B cell (primary cell): ENCODE results near the gene NOTCH3. TPM values are rescaled to one million over a fixed set of nuclear protein-coding genes. Genes with fewer than 3 reads are reported as not detected.

ENCODE experiments used
- ATAC-seq: fragments of 200-7000 bp; cut with Tn5 transposase; one replicate; pipeline ENCODE4 v1.10.0; 2021; ENCODE audit warnings: low read depth, mild to moderate bottlenecking, moderate number of reproducible peaks, moderate library complexity
- CTCF ChIA-PET: fragments of 350-600 bp; sonication (Branson Sonifier 250); formaldehyde crosslinking; loops from one replicate; lab custom pipeline; 2021; ENCODE audit warnings: antibody characterized with exemption, inconsistent platforms; lab: Charles Lee
- POLR2A ChIA-PET: fragments of 350-600 bp; sonication (Branson Sonifier 250); formaldehyde crosslinking; loops from one replicate; lab custom pipeline; 2021; ENCODE audit warnings: antibody characterized with exemption; lab: Charles Lee
- DNase-seq: peaks from one replicate; pipeline ENCODE4 v3.0.0; 2013
- H2AFZ ChIP-seq: 2 replicates; pipeline ENCODE4 v1.6.1; 2012; ENCODE audit warnings: mild to moderate bottlenecking, low read depth, low read length; ENCODE audit not compliant: insufficient read depth, poor library complexity, severe bottlenecking
- H3K27ac ChIP-seq, 2 donors: 1 replicate in 1 of 2; 2 replicates in 1 of 2; pipeline ENCODE4 v1.5.1; 2012 to 2013; ENCODE audit warnings: low read length in 2 of 2, mild to moderate bottlenecking in 2 of 2, moderate library complexity in 1 of 2
- H3K27me3 ChIP-seq, 4 experiments: fragments of 200-600 bp in 1 of 4; sonication (generic) in 1 of 4; replicated peaks in 1 of 4; 1 replicate in 2 of 4; 2 replicates in 2 of 4; pipeline versions ENCODE4 v1.6.1 to v1.7.0; 2013 to 2016; ENCODE audit warnings: low read length in 3 of 4, mild to moderate bottlenecking in 2 of 4, mixed read lengths in 1 of 4, moderate library complexity in 1 of 4; ENCODE audit not compliant: insufficient read depth in 4 of 4, control insufficient read depth in 3 of 4; ENCODE audit errors: control extremely low read depth in 1 of 4
- H3K36me3 ChIP-seq, 2 experiments: replicated peaks in 1 of 2; 1 replicate in 1 of 2; 2 replicates in 1 of 2; pipeline versions ENCODE4 v1.6.1 to v1.7.1; 2013; ENCODE audit warnings: low read length in 1 of 2; ENCODE audit not compliant: insufficient read depth in 2 of 2, control insufficient read depth in 1 of 2; ENCODE audit errors: control extremely low read depth in 1 of 2, extremely low read depth in 1 of 2
- H3K4me1 ChIP-seq, 2 donors: fragments of 200-600 bp in 1 of 2; sonication (generic) in 1 of 2; 1 replicate in 1 of 2; 2 replicates in 1 of 2; pipeline versions ENCODE4 v1.5.1 to v1.6.1; 2013 to 2017; ENCODE audit warnings: low read length in 2 of 2; ENCODE audit not compliant: control insufficient read depth in 2 of 2, insufficient read depth in 2 of 2
- H3K4me2 ChIP-seq: replicated peaks from 2 replicates; pipeline ENCODE3; 2012; ENCODE audit warnings: mild to moderate bottlenecking, low read depth, low read length; ENCODE audit not compliant: poor library complexity, severe bottlenecking
- H3K4me3 ChIP-seq, 5 experiments: fragments of 200-600 bp in 1 of 5; sonication (generic) in 1 of 5; 1 replicate in 3 of 5; 2 replicates in 2 of 5; pipeline versions ENCODE4 v1.5.1 to v1.7.0; 2011 to 2016; ENCODE audit warnings: low read length in 4 of 5, mild to moderate bottlenecking in 4 of 5, low read depth in 2 of 5, control low read depth in 1 of 5, moderate library complexity in 1 of 5; ENCODE audit not compliant: insufficient read depth in 1 of 5; ENCODE audit errors: control extremely low read depth in 1 of 5, extremely low read depth in 1 of 5
- H3K79me2 ChIP-seq: fragments of 200-600 bp; sonication (generic); one replicate; pipeline ENCODE4 v1.6.0; 2016; ENCODE audit warnings: low read length; ENCODE audit not compliant: control insufficient read depth, insufficient read depth
- H3K9ac ChIP-seq: fragments of 200-600 bp; sonication (generic); 2 replicates; pipeline ENCODE4 v1.6.1; 2017; ENCODE audit warnings: mild to moderate bottlenecking, low read length, moderate library complexity
- H3K9me3 ChIP-seq, 3 donors: one replicate each; pipeline versions ENCODE4 v1.6.1 to v1.7.1; 2013; ENCODE audit warnings: low read length in 2 of 3; ENCODE audit not compliant: control insufficient read depth in 2 of 3, insufficient read depth in 1 of 3; ENCODE audit errors: control extremely low read depth in 1 of 3
- H4K20me1 ChIP-seq: 2 replicates; pipeline ENCODE4 v1.6.0; 2012; ENCODE audit warnings: mild to moderate bottlenecking, low read length; ENCODE audit not compliant: insufficient read depth, control insufficient read depth, poor library complexity, severe bottlenecking
- H3K27ac Mint-ChIP-seq: one replicate; pipeline ENCODE4 v1.8.0; 2021; ENCODE audit warnings: mixed read lengths
- H3K27me3 Mint-ChIP-seq: one replicate; pipeline ENCODE4 v1.8.0; 2021; ENCODE audit warnings: mixed read lengths
- H3K4me1 Mint-ChIP-seq: one replicate; pipeline ENCODE4 v1.8.0; 2021; ENCODE audit warnings: mixed read lengths
- H3K4me3 Mint-ChIP-seq: one replicate; pipeline ENCODE4 v1.8.0; 2021; ENCODE audit warnings: mixed read lengths
- H3K9me3 Mint-ChIP-seq: one replicate; pipeline ENCODE4 v1.8.0; 2022; ENCODE audit warnings: mixed read lengths; ENCODE audit not compliant: insufficient read depth
- CTCF ChIP-seq: fragments of 200-600 bp; IDR thresholded peaks from one replicate; pipeline ENCODE4 v1.8.0; 2022; ENCODE audit warnings: antibody characterized with exemption, mild to moderate bottlenecking
- EZH2 ChIP-seq: IDR thresholded peaks from 2 replicates; pipeline ENCODE4 v1.6.1; 2012; ENCODE audit warnings: borderline replicate concordance, low read depth, mild to moderate bottlenecking, moderate library complexity, low read length; ENCODE audit not compliant: insufficient read depth, poor library complexity, severe bottlenecking
- WGBS: methylation state at CpG from one replicate; pipeline ENCODE4 v1.1.5; 2013; ENCODE audit warnings: missing lambda C conversion rate; ENCODE audit not compliant: insufficient coverage; 5-methylcytosine and 5-hydroxymethylcytosine counted together
- intact Hi-C: fragments of 100-400 bp; cut with micrococcal nuclease; formaldehyde crosslinking; loops from one replicate; pipeline ENCODE4 v1.10.0; 2022
- polyA plus RNA-seq: library from polyadenylated mRNA; depleted of rRNA; stranded (reverse); fragments of >200 nt; gene quantifications from 2 replicates; pipeline ENCODE4 v1.2.3, GENCODE V29; 2012
- total RNA-seq, 2 donors: library from RNA; stranded (reverse); fragments of 120-200 nt in 1 of 2; gene quantifications; 1 replicate in 1 of 2; 2 replicates in 1 of 2; pipeline versions ENCODE4 v1.2.3 to v1.2.4, GENCODE V29; 2013 to 2022

Gene NOTCH3
- total and polyA plus RNA-seq, 2 donors (not counting 1 experiment from before 2014, with no cell fraction given): 0.01 to 0.05 TPM

DNA sequence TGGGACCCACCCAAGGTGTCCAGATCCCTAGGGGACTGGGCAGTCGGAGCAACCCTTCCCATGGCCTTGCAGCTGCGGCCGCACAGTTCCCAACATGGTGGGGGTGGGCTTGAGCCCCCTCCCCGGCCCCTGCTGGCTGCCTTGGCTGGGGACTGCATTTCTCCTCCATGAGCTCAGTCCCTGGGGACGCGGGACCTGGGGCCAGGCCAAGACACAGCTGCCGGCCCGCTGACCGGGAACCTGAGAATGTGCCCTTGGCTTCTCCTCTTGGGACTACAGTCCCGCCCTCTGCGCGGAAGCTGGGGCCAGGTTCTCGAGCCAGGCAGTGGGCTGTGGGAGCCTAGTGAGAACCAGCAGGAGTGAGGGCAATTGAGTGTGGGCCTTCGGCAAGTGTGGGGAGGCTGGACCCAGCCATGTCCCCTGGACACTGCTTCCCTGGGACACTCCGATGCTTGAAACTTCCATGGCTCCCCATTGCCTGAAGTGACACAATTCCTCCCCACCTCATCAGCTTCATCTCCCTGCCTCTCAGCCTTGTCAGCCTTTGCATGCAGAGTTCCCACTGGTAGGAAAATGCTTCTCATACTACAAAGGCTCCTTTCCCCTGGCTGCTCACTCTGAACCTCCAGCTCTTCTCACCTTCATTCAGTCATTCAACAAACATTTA is 13.1 kb upstream of the NOTCH3 start:
- no peak overlapping the region for H3K4me3 ChIP-seq
- H3K9me3 ChIP-seq: no peaks in the 10 kb centered on the region
- Mint-ChIP-seq H3K9me3 (no peaks in the 10 kb centered on the region), H3K27ac (no peak overlapping the region), H3K27me3 (no peaks in the 10 kb centered on the region), H3K4me1 (no peaks in the 10 kb centered on the region), H3K4me3 (no peak overlapping the region)
- WGBS: 94% methylated on average over 15 of the region's 15 CpGs
- ChIA-PET CTCF (interaction anchor here (0.6 kb wide), 1 partner anchor 345 kb away, joined by 3 read pairs; no protein-coding TSS in a partner anchor), POLR2A (no interaction called here)
- H2AFZ ChIP-seq: no peak overlapping the region
- H3K27ac ChIP-seq: no peak overlapping the region
- no peaks in the 10 kb centered on the region for H3K4me1 ChIP-seq
- H3K36me3 ChIP-seq: no peaks in the 10 kb centered on the region
- TF ChIP-seq EZH2: no peak
- TF ChIP-seq CTCF: no peak
- intact Hi-C loops: no loop called here
- H4K20me1 ChIP-seq: no peaks in the 10 kb centered on the region
- H3K4me2 ChIP-seq: no peak overlapping the region
- ATAC-seq: no peak
- no peaks in the 10 kb centered on the region for H3K27me3 ChIP-seq
- no peak for DNase-seq
- no peaks in the 10 kb centered on the region for H3K79me2 ChIP-seq
- no peak overlapping the region for H3K9ac ChIP-seq

GRCh38 chr19:15212711-15213110 is 11.9 kb upstream of the NOTCH3 start:
- Mint-ChIP-seq H3K27me3 (no peaks in the 10 kb centered on the region), H3K4me1 (no peaks in the 10 kb centered on the region), H3K27ac (no peak overlapping the region), H3K9me3 (no peaks in the 10 kb centered on the region), H3K4me3 (no peak overlapping the region)
- Histone ChIP-seq H3K4me3 (no peak overlapping the region), H3K9ac (no peak overlapping the region), H3K4me1 (no peaks in the 10 kb centered on the region), H4K20me1 (no peaks in the 10 kb centered on the region), H3K79me2 (no peaks in the 10 kb centered on the region), H2AFZ (no peak overlapping the region), H3K27me3 (no peaks in the 10 kb centered on the region), H3K4me2 (no peak overlapping the region), H3K36me3 (no peaks in the 10 kb centered on the region), H3K27ac (no peak overlapping the region), H3K9me3 (no peaks in the 10 kb centered on the region)
- ATAC-seq (no peak), DNase-seq (no peak)
- no peak for TF ChIP-seq EZH2
- ChIA-PET CTCF (no interaction called here), POLR2A (no interaction called here)
- intact Hi-C loops: no loop called here
- 88% methylated on average over 5 of the region's 12 CpGs for WGBS
